Measurements from ENCODE around the gene TIAM1.

The TIAM1 gene

DNA sequence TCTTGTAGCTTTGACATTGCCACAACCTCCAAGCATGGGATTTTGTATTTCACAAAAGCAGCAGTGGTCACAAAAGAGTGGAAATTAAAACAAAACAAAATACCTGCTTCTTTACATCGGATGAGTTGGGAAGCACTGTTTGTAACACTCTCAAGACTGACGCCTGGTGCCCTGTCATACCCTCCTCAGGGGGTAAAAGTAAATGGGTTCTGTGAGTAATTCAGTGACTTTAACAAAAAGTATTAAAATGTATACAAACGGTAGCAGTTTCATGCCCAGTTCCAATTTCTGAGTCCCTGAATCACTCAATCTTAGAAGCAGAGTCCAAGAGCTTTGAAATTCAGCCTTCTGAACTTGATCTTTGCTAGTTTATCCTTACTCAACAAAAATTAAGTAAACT is 152.5 kb downstream of the TIAM1 start:
- Histone ChIP-seq H3K4me3 (ENCODE audit: low read depth, low read length) (no peak overlapping the region), H3K4me1 (ENCODE audit: control insufficient read depth, insufficient read depth, low read length) (no peaks in the 10 kb centered on the region), H3K9me3 (ENCODE audit: control insufficient read depth, insufficient read depth, low read length) (no peaks in the 10 kb centered on the region), H3K27me3 (ENCODE audit: control insufficient read depth, insufficient read depth, low read length) (no peaks in the 10 kb centered on the region), H3K36me3 (ENCODE audit: control insufficient read depth, insufficient read depth, low read length) (peaks cover 4% of the 10 kb centered on the region), H3K9ac (ENCODE audit: low read depth, low read length) (no peak overlapping the region)

DNA sequence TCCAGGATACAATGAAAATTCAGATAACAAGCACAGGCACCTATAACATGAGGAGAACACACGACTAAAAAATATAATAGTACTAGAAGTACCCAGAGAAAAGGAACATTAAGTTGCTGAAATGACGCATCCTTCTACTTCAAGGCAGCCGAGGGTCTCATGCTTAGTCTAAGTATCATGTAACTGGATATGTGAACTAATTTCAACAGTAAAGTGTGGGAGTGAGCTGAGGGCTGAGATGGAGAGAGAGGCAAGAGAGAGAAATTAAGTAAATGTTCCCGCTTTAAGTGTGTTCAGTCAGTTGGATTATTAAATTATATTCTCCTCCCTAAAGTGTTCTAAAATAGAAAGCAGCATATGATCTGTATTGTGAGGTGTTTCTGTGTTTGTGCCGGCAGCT is 153.5 kb downstream of the TIAM1 start:
- H3K27me3 ChIP-seq (ENCODE audit: control insufficient read depth, insufficient read depth, low read length): no peaks in the 10 kb centered on the region
- no peak overlapping the region for H3K4me3 ChIP-seq (ENCODE audit: low read depth, low read length)
- H3K36me3 ChIP-seq (ENCODE audit: control insufficient read depth, insufficient read depth, low read length): peaks cover 4% of the 10 kb centered on the region
- no peaks in the 10 kb centered on the region for H3K9me3 ChIP-seq (ENCODE audit: control insufficient read depth, insufficient read depth, low read length)
- no peak overlapping the region for H3K9ac ChIP-seq (ENCODE audit: low read depth, low read length)
- H3K4me1 ChIP-seq (ENCODE audit: control insufficient read depth, insufficient read depth, low read length): no peaks in the 10 kb centered on the region

DNA sequence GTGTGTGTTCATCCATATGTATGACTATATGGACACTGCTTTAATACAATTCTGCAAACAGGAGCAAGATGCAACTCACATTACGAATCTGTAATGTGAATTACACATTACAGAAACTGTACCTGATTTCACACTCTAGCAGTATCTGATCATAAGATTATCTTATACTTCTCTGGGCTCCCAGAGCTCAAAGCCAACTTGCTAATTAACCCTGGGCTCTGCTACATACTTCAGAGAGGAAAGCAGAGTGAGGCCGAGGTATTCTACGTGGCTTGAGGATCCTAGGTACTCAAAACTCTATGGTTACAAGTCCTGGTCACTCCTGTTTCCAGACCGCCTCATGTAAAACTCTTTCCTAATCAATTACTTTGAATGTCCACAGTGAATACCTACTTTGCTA is 156.6 kb downstream of the TIAM1 start:
- Histone ChIP-seq H3K9me3 (ENCODE audit: control insufficient read depth, insufficient read depth, low read length) (no peaks in the 10 kb centered on the region), H3K27me3 (ENCODE audit: control insufficient read depth, insufficient read depth, low read length) (no peaks in the 10 kb centered on the region), H3K4me3 (ENCODE audit: low read depth, low read length) (no peak overlapping the region), H3K9ac (ENCODE audit: low read depth, low read length) (no peak overlapping the region), H3K36me3 (ENCODE audit: control insufficient read depth, insufficient read depth, low read length) (no peaks in the 10 kb centered on the region), H3K4me1 (ENCODE audit: control insufficient read depth, insufficient read depth, low read length) (no peaks in the 10 kb centered on the region)

DNA sequence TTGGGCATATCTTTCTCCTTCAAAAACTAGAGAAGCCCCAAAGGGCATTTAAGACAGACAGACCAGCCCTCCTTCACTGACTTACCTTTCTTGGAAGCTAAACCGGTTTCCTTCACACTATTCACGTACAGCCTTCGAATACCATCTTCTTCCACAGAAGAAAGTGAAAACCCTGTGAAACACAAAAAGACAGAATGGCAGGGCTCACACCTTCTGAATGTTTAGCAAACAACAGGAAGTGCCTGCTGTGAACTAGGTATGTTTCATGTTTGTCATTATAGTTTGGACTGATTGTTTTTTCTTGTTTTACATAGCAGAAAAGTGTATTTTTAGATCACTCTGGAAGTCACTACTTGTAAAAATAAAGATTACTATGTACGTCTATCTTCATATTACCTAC is 157.1 kb downstream of the TIAM1 start:
- H3K36me3 ChIP-seq (ENCODE audit: control insufficient read depth, insufficient read depth, low read length): no peaks in the 10 kb centered on the region
- H3K27me3 ChIP-seq (ENCODE audit: control insufficient read depth, insufficient read depth, low read length): no peaks in the 10 kb centered on the region
- no peak overlapping the region for H3K4me3 ChIP-seq (ENCODE audit: low read depth, low read length)
- no peaks in the 10 kb centered on the region for H3K9me3 ChIP-seq (ENCODE audit: control insufficient read depth, insufficient read depth, low read length)
- H3K4me1 ChIP-seq (ENCODE audit: control insufficient read depth, insufficient read depth, low read length): no peaks in the 10 kb centered on the region
- H3K9ac ChIP-seq (ENCODE audit: low read depth, low read length): no peak overlapping the region

DNA sequence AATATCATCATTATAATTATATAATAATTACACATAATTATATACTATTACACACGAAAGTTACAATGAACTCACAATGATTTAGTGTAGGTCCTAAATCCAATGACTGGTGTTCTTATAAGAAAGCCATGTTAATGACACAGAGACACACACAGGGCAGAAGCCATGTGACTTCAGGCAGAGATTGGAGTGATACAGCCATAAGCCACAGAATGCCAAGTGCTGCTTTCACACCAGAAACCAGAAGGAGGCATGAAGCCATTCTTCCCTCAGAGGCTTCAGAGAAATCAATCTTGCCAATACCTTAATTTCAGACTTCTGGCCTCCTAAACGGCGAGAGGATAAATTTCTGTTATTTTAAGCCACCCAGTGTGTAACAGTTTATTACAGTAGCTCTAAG is 158.4 kb downstream of the TIAM1 start:
- H3K4me3 ChIP-seq (ENCODE audit: low read depth, low read length): no peak overlapping the region
- no peak overlapping the region for H3K9ac ChIP-seq (ENCODE audit: low read depth, low read length)
- H3K4me1 ChIP-seq (ENCODE audit: control insufficient read depth, insufficient read depth, low read length): no peaks in the 10 kb centered on the region
- no peaks in the 10 kb centered on the region for H3K9me3 ChIP-seq (ENCODE audit: control insufficient read depth, insufficient read depth, low read length)
- no peaks in the 10 kb centered on the region for H3K27me3 ChIP-seq (ENCODE audit: control insufficient read depth, insufficient read depth, low read length)
- no peaks in the 10 kb centered on the region for H3K36me3 ChIP-seq (ENCODE audit: control insufficient read depth, insufficient read depth, low read length)

DNA sequence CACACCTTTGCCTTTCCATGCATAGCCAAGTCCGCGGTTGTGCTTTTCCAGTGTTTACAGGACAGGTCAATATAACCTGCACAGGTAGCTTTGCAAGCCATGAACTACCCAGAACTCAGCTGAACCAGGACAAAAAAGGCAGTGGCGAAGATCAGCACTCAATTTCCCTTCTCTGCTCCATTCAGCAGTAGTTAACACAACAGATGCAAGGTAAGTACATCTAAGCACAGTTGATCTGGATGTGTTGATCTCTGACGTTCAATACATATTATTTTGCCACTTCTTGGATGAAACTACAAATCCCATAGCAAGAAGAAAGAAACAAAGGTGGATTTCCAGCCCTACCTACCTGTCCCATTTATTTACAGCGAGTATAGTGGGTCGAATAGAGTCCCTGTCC is 159.2 kb downstream of the TIAM1 start:
- H3K36me3 ChIP-seq (ENCODE audit: control insufficient read depth, insufficient read depth, low read length): no peaks in the 10 kb centered on the region
- no peaks in the 10 kb centered on the region for H3K27me3 ChIP-seq (ENCODE audit: control insufficient read depth, insufficient read depth, low read length)
- H3K9me3 ChIP-seq (ENCODE audit: control insufficient read depth, insufficient read depth, low read length): no peaks in the 10 kb centered on the region
- H3K4me3 ChIP-seq (ENCODE audit: low read depth, low read length): no peak overlapping the region
- H3K4me1 ChIP-seq (ENCODE audit: control insufficient read depth, insufficient read depth, low read length): no peaks in the 10 kb centered on the region
- no peak overlapping the region for H3K9ac ChIP-seq (ENCODE audit: low read depth, low read length)

DNA sequence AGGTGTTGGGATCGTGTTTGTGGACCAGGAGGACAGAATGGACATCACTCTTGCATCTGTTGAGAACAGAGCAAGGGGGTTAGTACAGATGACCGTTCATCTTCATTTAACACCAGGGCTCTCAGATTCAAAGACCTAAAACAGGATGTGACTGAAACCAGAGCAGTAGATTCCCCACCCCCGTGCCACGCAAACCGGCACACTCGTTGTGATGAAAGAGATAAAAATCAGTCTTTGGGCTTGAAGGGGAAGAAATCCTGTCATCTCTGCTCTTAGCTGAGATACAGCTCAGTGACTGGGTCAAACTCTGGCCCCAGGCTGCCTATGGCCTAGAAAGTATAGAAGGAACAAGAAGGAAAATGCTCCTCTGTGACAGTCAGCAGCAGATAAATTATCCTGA is 159.6 kb downstream of the TIAM1 start:
- Histone ChIP-seq H3K36me3 (ENCODE audit: control insufficient read depth, insufficient read depth, low read length) (no peaks in the 10 kb centered on the region), H3K9me3 (ENCODE audit: control insufficient read depth, insufficient read depth, low read length) (no peaks in the 10 kb centered on the region), H3K4me3 (ENCODE audit: low read depth, low read length) (no peak overlapping the region)

DNA sequence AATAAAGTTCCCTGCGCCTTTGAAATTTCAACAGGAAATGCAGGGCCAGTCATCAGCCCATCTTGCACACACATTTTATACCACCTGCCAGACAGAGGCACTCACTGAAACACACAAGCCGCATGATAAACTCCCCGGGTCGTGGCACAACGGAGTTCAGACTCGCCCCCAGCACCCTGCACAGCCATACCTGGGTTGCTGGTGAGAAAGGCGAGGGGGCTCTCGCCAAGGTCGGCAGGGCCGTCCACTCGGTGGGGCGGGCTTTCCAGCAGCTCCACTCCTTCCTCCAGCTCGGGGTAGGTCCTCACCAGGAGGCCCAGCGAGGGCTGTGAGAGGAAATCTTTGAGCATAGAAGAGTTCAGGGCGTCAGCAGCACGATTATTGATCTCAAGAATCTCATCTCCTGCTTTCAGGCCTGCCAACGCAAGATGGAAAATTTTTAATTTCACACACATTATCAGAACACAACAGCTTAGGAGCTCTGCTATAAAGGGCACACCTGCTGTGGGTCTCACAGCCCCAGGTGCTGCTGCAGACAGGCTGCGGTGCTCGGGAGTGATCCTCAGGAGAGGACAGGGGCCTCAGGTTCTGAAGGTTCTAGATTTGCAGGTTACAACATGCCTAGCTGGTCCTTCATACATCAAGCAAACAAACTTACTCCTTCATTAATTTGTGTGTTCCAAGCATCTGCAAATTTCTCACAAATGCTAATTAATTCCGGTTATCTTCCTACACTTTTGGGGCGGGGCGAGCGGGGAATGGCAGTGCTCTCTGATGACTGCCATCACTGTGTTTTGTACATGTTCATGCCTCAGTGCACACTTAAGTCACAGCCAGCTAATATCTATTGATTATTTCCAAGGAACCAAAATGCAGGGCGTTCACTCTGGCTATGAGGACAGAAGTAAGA is 161.6 kb downstream of the TIAM1 start:
- Histone ChIP-seq H3K27me3 (ENCODE audit: control insufficient read depth, insufficient read depth, low read length) (no peaks in the 10 kb centered on the region), H3K9me3 (ENCODE audit: control insufficient read depth, insufficient read depth, low read length) (no peaks in the 10 kb centered on the region), H3K4me3 (ENCODE audit: low read depth, low read length) (no peak overlapping the region), H3K36me3 (ENCODE audit: control insufficient read depth, insufficient read depth, low read length) (no peaks in the 10 kb centered on the region), H3K4me1 (ENCODE audit: control insufficient read depth, insufficient read depth, low read length) (no peaks in the 10 kb centered on the region), H3K9ac (ENCODE audit: low read depth, low read length) (no peak overlapping the region)

More for the DNA sequence above, 159.6 kb downstream of the TIAM1 start:
- no peak overlapping the region for H3K9ac ChIP-seq (ENCODE audit: low read depth, low read length)
- H3K4me1 ChIP-seq (ENCODE audit: control insufficient read depth, insufficient read depth, low read length): no peaks in the 10 kb centered on the region
- H3K27me3 ChIP-seq (ENCODE audit: control insufficient read depth, insufficient read depth, low read length): no peaks in the 10 kb centered on the region

DNA sequence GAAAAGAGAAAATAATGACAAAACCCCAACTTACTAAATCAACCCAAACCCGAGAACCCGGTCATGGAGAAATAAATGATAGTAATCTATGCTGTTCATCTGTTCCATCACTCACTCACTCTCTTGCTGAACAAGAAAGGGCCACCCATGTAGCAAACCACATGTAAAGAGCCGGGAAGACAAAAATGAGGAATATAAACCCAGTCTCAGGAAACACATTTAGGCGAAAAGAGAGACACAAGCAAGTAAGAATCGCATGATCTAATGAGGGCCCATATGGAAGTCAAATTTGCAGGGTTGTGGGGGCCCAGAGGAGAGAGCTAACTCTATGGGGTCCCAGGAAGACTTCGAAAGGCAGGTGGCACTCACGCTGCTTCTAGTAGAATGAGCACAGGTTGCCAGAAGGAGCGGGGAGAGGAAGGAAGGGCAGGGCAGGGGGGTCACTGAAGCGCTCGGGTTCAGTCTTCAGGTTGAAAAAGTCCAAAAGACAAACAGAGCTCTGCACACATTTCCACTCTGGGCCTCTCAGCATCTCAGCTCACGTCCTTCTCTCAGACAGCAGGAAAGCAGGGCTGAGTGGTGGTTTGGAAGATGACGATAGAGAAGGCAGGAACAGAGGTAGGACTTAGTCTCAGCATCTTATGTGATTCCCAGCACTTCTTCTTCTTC is 162.8 kb downstream of the TIAM1 start:
- Histone ChIP-seq H3K9ac (ENCODE audit: low read depth, low read length) (no peak overlapping the region), H3K4me3 (ENCODE audit: low read depth, low read length) (no peak overlapping the region), H3K9me3 (ENCODE audit: control insufficient read depth, insufficient read depth, low read length) (no peaks in the 10 kb centered on the region), H3K4me1 (ENCODE audit: control insufficient read depth, insufficient read depth, low read length) (no peaks in the 10 kb centered on the region), H3K36me3 (ENCODE audit: control insufficient read depth, insufficient read depth, low read length) (no peaks in the 10 kb centered on the region), H3K27me3 (ENCODE audit: control insufficient read depth, insufficient read depth, low read length) (no peaks in the 10 kb centered on the region)

DNA sequence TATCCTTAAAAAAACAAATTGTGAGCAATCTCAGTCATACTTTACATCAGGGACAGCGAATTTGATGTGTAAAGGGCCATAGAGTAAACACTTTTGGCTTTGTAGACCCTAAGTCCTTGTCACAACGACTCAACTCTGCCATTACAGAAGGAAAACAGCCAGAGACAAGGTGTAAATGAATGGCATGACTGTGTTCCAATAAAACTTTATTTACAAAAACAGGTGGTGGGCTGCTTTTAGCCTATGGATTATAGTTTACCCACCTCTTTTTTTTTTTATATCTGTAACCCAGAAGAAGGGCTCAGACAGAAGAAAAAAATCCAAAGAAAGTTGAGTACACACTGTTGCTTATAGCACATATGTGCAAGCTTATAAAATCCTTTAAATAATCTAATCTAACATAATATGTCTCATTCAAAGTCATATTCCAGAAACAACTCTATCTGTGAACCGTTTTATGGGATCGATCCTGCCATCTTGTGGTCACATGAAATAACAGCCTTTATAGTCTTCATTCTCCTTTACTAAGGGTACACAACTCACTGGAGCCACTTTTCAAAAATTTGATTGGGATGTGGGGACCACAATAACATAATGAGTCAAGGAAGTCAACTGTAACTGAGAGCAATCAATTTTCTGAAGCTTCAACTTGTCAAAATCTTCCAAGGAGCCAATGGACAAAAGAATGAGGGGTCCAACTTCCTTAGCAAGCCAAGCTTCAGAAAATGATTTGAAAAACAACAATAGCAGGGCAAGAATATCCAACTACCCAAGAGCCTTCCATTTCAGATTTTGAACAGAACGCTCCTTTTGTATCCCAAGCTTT is 163.6 kb downstream of the TIAM1 start:
- no peak overlapping the region for H3K9ac ChIP-seq (ENCODE audit: low read depth, low read length)
- H3K4me1 ChIP-seq (ENCODE audit: control insufficient read depth, insufficient read depth, low read length): no peaks in the 10 kb centered on the region
- H3K9me3 ChIP-seq (ENCODE audit: control insufficient read depth, insufficient read depth, low read length): no peaks in the 10 kb centered on the region
- no peak overlapping the region for H3K4me3 ChIP-seq (ENCODE audit: low read depth, low read length)
- H3K27me3 ChIP-seq (ENCODE audit: control insufficient read depth, insufficient read depth, low read length): no peaks in the 10 kb centered on the region
- no peaks in the 10 kb centered on the region for H3K36me3 ChIP-seq (ENCODE audit: control insufficient read depth, insufficient read depth, low read length)

DNA sequence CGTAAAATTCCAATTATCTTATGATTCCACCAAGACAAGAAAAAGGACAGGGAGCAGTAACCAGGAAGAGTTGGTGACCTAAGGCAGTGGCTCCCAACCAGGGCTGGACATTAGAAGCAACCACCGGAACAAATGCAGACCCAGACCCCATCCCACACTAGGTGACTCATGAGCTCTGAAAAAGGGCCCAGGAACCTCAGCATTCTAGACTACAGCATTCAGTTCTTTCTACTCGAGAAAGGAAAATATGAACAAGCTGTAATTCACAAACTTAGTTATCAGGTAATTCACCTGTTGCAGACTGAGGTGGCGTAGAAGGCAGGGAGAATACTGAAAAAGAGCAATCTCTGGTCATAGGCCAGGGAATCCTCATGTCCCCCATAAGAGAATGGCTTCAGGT is 167.3 kb downstream of the TIAM1 start:
- H3K9me3 ChIP-seq (ENCODE audit: control insufficient read depth, insufficient read depth, low read length): no peaks in the 10 kb centered on the region
- no peak overlapping the region for H3K9ac ChIP-seq (ENCODE audit: low read depth, low read length)
- H3K36me3 ChIP-seq (ENCODE audit: control insufficient read depth, insufficient read depth, low read length): no peaks in the 10 kb centered on the region
- H3K4me1 ChIP-seq (ENCODE audit: control insufficient read depth, insufficient read depth, low read length): peaks cover 8% of the 10 kb centered on the region
- no peaks in the 10 kb centered on the region for H3K27me3 ChIP-seq (ENCODE audit: control insufficient read depth, insufficient read depth, low read length)
- no peak overlapping the region for H3K4me3 ChIP-seq (ENCODE audit: low read depth, low read length)

All from iPS-15b (cell line).